PC-9 (cell line): ENCODE results near the gene CDH13. TPM values are rescaled to one million over a fixed set of nuclear protein-coding genes. Genes with fewer than 3 reads are reported as not detected.

Source experiments
- BruUV-seq: library from RNA; stranded (reverse); fragments of 400-500 nt; replicated peaks from 2 replicates; lab custom pipeline; 2021; lab: Mats Ljungman, UMichigan
- CTCF ChIA-PET: fragments of 300-600 bp; sonication (Branson Sonifier 250); formaldehyde crosslinking; loops from one replicate; lab custom pipeline; 2022; ENCODE audit warnings: antibody characterized with exemption; lab: Charles Lee
- POLR2A ChIA-PET: fragments of 300-600 bp; sonication (Branson Sonifier 250); formaldehyde crosslinking; loops from one replicate; lab custom pipeline; 2022; ENCODE audit warnings: antibody characterized with exemption; ENCODE audit not compliant: unreplicated experiment; lab: Charles Lee
- DNase-seq, 2 experiments: peaks; one replicate each; pipeline versions ENCODE4 v3.0.0 to v3.0.0-alpha.2; 2015 to 2022; ENCODE audit warnings: mixed read lengths in 1 of 2
- H2AFZ ChIP-seq: fragments of 200-600 bp; sonication (generic); 2 replicates; pipeline ENCODE4 v1.8.1; 2017; ENCODE audit warnings: antibody characterized with exemption
- H3F3A ChIP-seq: fragments of 200-600 bp; sonication (generic); 2 replicates; pipeline ENCODE4 v1.8.1; 2017; ENCODE audit warnings: antibody characterized with exemption, mild to moderate bottlenecking, low read depth; ENCODE audit not compliant: insufficient read depth
- H3K27ac ChIP-seq: fragments of 200-600 bp; sonication (generic); 2 replicates; pipeline ENCODE4 v1.6.1; 2016; ENCODE audit warnings: mixed run types
- H3K27me3 ChIP-seq: fragments of 200-600 bp; sonication (generic); 2 replicates; pipeline ENCODE4 v1.6.1; 2016; ENCODE audit warnings: low read depth, mixed run types; ENCODE audit not compliant: insufficient read depth
- H3K36me3 ChIP-seq: fragments of 200-600 bp; sonication (generic); 2 replicates; pipeline ENCODE4 v1.6.1; 2016; ENCODE audit warnings: low read depth, mixed run types
- H3K4me1 ChIP-seq: fragments of 200-600 bp; sonication (generic); replicated peaks from 2 replicates; pipeline ENCODE4 v1.6.1; 2016; ENCODE audit warnings: mixed run types; ENCODE audit not compliant: insufficient read depth
- H3K4me2 ChIP-seq: fragments of 200-600 bp; sonication (generic); 2 replicates; pipeline ENCODE4 v1.6.1; 2017; ENCODE audit warnings: mixed run types
- H3K4me3 ChIP-seq: fragments of 200-600 bp; sonication (generic); 2 replicates; pipeline ENCODE4 v1.6.1; 2016; ENCODE audit warnings: mixed run types
- H3K79me2 ChIP-seq: fragments of 200-600 bp; sonication (generic); 2 replicates; pipeline ENCODE4 v1.6.1; 2017; ENCODE audit warnings: low read depth, mixed run types
- H3K9me2 ChIP-seq: fragments of 200-600 bp; sonication (generic); 2 replicates; pipeline ENCODE4 v1.8.1; 2017; ENCODE audit warnings: mild to moderate bottlenecking; ENCODE audit not compliant: insufficient read depth
- H3K9me3 ChIP-seq: fragments of 200-600 bp; sonication (generic); 2 replicates; pipeline ENCODE4 v1.8.1; 2016; ENCODE audit warnings: low read depth; ENCODE audit not compliant: insufficient read depth
- H4K20me1 ChIP-seq: fragments of 200-600 bp; sonication (generic); 2 replicates; pipeline ENCODE4 v1.8.1; 2017; ENCODE audit not compliant: insufficient read depth
- EZH2 ChIP-seq: fragments of 200-600 bp; sonication (generic); IDR thresholded peaks from 2 replicates; pipeline ENCODE4 v1.8.0; 2017; ENCODE audit warnings: antibody characterized with exemption, low read depth
- intact Hi-C: fragments of 100-400 bp; cut with micrococcal nuclease; formaldehyde crosslinking; loops from one replicate; pipeline ENCODE4 v1.10.0; 2022; ENCODE audit not compliant: unreplicated experiment
- total RNA-seq: library from RNA; stranded (reverse); gene quantifications from 2 replicates; pipeline ENCODE4 v1.2.3, GENCODE V29; 2021
- TF ChIP-seq, protein P1 (sequence below): fragments of 200-600 bp; sonication (generic); conservative IDR thresholded peaks from 2 replicates; pipeline ENCODE4 v1.6.1; 2017; ENCODE audit warnings: mixed run types, antibody characterized with exemption, mild to moderate bottlenecking, moderate library complexity

The CDH13 gene
- total RNA-seq, 1 experiment from 2014 or later, result 0.24 TPM

DNA sequence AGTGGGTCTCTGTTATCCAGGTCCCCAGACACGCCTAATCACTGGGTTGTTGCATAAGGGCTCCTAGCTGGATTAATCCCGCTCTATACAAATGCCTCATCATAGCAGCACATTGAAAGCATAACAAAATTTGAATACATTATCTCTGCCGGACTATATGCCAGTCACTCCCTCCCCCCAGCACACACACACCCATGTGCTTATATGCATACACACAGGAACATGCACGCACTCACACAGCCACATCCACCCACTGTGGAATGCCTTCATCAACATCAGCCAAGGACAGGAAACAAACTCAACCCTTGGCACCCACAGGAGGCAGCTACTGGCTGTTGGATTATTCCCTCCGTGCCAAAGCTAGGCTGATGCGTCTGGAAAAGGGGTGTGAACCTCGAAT, 3.5 kb upstream of the CDH13 start:
- H3F3A ChIP-seq, result no peaks in the 10 kb centered on the region
- H3K4me2 ChIP-seq, result no peak overlapping the region
- H3K4me3 ChIP-seq, result no peak overlapping the region
- no peaks in the 10 kb centered on the region for H3K36me3 ChIP-seq
- H3K9me3 ChIP-seq, result no peaks in the 10 kb centered on the region
- H3K27me3 ChIP-seq, result peaks cover 31% of the 10 kb centered on the region
- no peaks in the 10 kb centered on the region for H3K4me1 ChIP-seq
- H2AFZ ChIP-seq, result no peak overlapping the region
- TF ChIP-seq, protein P1, sequence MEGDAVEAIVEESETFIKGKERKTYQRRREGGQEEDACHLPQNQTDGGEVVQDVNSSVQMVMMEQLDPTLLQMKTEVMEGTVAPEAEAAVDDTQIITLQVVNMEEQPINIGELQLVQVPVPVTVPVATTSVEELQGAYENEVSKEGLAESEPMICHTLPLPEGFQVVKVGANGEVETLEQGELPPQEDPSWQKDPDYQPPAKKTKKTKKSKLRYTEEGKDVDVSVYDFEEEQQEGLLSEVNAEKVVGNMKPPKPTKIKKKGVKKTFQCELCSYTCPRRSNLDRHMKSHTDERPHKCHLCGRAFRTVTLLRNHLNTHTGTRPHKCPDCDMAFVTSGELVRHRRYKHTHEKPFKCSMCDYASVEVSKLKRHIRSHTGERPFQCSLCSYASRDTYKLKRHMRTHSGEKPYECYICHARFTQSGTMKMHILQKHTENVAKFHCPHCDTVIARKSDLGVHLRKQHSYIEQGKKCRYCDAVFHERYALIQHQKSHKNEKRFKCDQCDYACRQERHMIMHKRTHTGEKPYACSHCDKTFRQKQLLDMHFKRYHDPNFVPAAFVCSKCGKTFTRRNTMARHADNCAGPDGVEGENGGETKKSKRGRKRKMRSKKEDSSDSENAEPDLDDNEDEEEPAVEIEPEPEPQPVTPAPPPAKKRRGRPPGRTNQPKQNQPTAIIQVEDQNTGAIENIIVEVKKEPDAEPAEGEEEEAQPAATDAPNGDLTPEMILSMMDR, result no peak
- TF ChIP-seq EZH2, result no peak
- no peak for DNase-seq
- H3K27ac ChIP-seq, result no peak overlapping the region
- CTCF ChIA-PET, result no interaction called here
- H3K9me2 ChIP-seq, result no peaks in the 10 kb centered on the region
- intact Hi-C loops, result no loop called here
- no TSS peak for BruUV-seq
- H4K20me1 ChIP-seq, result no peaks in the 10 kb centered on the region
- no peaks in the 10 kb centered on the region for H3K79me2 ChIP-seq
- POLR2A ChIA-PET, result no interaction called here

DNA sequence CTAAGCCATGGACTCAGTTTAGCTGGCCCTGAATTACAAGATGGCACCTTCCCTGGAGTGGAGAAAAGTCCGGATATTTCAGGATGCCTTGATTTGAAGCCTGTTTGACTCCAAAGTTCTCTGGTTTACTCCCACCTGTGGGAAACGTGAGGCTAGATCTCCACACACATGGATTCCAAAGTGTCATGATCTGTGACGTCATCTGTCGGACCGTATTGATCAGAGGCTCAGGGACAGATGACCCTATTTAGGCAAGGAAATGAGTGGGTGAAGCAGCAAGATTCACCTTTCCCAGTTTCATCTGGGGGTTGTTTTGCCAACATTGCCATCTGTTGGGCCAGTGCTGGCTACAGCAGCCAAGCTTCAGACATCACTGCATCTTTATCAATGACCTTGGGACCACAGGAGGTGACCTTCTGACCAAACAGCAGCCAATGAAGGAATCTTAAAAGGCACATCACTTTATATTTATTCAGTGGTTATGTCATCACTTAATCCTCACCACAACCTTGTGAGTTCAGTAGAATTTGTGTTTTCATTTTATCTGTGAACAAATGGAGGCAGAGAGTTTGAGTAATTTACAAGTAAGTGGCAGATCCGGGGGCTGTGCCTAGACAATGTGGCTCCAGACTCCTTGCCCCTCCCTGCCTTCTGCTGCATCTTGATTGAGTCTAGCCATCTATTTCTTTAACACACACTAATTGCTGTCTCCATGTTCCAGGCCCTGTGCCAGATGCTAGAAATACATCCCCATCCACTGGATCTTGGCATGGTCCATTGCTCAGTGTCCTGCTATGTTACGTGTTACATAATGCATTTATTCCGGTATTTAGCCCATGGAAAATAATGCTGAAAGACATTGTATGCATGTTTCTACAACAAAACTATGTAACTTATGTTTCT, 1.5 kb upstream of the CDH13 start:
- no peaks in the 10 kb centered on the region for H3K9me3 ChIP-seq
- no peak overlapping the region for H3K27ac ChIP-seq
- no peaks in the 10 kb centered on the region for H3K4me1 ChIP-seq
- CTCF ChIA-PET, result no interaction called here
- POLR2A ChIA-PET, result no interaction called here
- H2AFZ ChIP-seq, result no peak overlapping the region
- H3K79me2 ChIP-seq, result no peaks in the 10 kb centered on the region
- intact Hi-C loops, result no loop called here
- no peak overlapping the region for H3K4me3 ChIP-seq
- no peak overlapping the region for H3K4me2 ChIP-seq
- H3F3A ChIP-seq, result no peaks in the 10 kb centered on the region
- BruUV-seq, result no TSS peak
- peaks cover 42% of the 10 kb centered on the region for H3K27me3 ChIP-seq
- no peaks in the 10 kb centered on the region for H4K20me1 ChIP-seq
- no peaks in the 10 kb centered on the region for H3K36me3 ChIP-seq
- DNase-seq, result no peak
- no peaks in the 10 kb centered on the region for H3K9me2 ChIP-seq
- TF ChIP-seq EZH2, result no peak
- TF ChIP-seq, protein P1, result no peak

DNA sequence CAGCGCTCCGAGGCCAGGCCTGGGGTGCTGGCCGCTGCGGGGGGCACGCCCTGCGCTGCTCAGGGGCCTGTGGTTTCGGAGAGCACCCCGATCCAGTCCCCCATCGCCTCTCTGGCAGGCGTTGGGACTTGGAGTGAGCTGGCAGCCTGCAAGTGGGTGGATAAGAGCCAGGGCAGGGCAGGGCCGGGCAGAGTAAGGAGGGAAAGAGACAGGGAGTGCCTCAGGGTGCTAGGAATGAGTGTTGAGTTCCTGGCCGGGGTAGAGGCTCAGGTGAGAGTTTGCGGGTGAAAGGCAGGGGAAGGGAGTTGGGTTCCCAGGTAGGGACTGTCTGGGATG, 1.3 kb downstream of the CDH13 start:
- Histone ChIP-seq H3K4me1 (no peaks in the 10 kb centered on the region), H3K4me2 (no peak overlapping the region), H3K36me3 (no peaks in the 10 kb centered on the region), H3K9me2 (no peaks in the 10 kb centered on the region), H3F3A (no peaks in the 10 kb centered on the region), H3K79me2 (no peaks in the 10 kb centered on the region), H3K4me3 (no peak overlapping the region), H3K9me3 (no peaks in the 10 kb centered on the region), H2AFZ (no peak overlapping the region), H3K27ac (no peak overlapping the region), H3K27me3 (peaks cover 39% of the 10 kb centered on the region), H4K20me1 (no peaks in the 10 kb centered on the region)
- BruUV-seq, result no TSS peak
- no peak for DNase-seq
- ChIA-PET POLR2A (no interaction called here), CTCF (interaction anchor here (0.5 kb wide), 1 partner anchor 110 kb away, joined by 3 read pairs; no protein-coding TSS in a partner anchor)
- no peak for TF ChIP-seq EZH2
- TF ChIP-seq, protein P1, result no peak
- intact Hi-C loops, result no loop called here
